ENCODE data around the gene GTF2E1. TPM values are rescaled to one million over a fixed set of nuclear protein-coding genes. Genes with fewer than 3 reads are reported as not detected.

GTF2E1 gene
- total and polyA plus RNA-seq, 9 of the 15 experiments (the other 6 are each of a cell fraction or from before 2014, with no cell fraction given): 12.9 to 23.5 (median 15.4) TPM

GRCh38 chr3:120742198-120742848 lies at the start of gene GTF2E1, which contains the start of gene RABL3 (continued):
- no peak for TF ChIP-seq U2AF2 (optimal IDR thresholded peaks at IDR 0.05; ENCODE audit: low read depth, low read length)
- TF ChIP-seq POLR2G (IDR thresholded peaks at IDR 0.05; ENCODE audit: low read depth, low read length): peak; percentile 77
- TF ChIP-seq SP2 (IDR thresholded peaks at IDR 0.05; ENCODE audit: extremely low read depth, low read depth, low read length, poor library complexity, severe bottlenecking): peak; percentile 20
- no peak for TF ChIP-seq CBFA2T3 (IDR thresholded peaks at IDR 0.05)
- TF ChIP-seq MYC (IDR thresholded peaks at IDR 0.05; ENCODE audit: low read depth, low read length): no peak
- TF ChIP-seq MYC (CRISPR knock-in tag; IDR thresholded peaks at IDR 0.05; ENCODE audit: borderline replicate concordance, low read depth): 0 out of 2 replicates have a peak, but pooled peaks have one; percentile 19
- TF ChIP-seq HCFC1 (IDR thresholded peaks at IDR 0.05; ENCODE audit: low read depth, low read length): peak; percentile 85
- TF ChIP-seq HOMEZ (CRISPR knock-in tag; IDR thresholded peaks at IDR 0.05): no peak
- TF ChIP-seq E2F1 (CRISPR knock-in tag; IDR thresholded peaks at IDR 0.05): no peak
- no peak for TF ChIP-seq STAT5B (CRISPR knock-in tag; IDR thresholded peaks at IDR 0.05)
- TF ChIP-seq YY1 (IDR thresholded peaks at IDR 0.05; ENCODE audit: borderline replicate concordance in 1 of 3, control insufficient read depth in 1 of 3, extremely low read depth in 1 of 3, insufficient read depth in 3 of 3, insufficient read length in 1 of 3, insufficient replicate concordance in 2 of 3, low read depth in 1 of 3, low read length in 2 of 3): peak; percentile 84 to 97 (median 92)
- TF ChIP-seq ATF7 (IDR thresholded peaks at IDR 0.05): peak; percentile 53
- TF ChIP-seq E2F8 (IDR thresholded peaks at IDR 0.05; ENCODE audit: low read depth, partially characterized antibody): peak; percentile 66
